GM19468 (cell line): Measurements from ENCODE around the gene CDH4.

ENCODE experiments used
- ATAC-seq: cut with Tn5 transposase; IDR thresholded peaks from one replicate; pipeline ENCODE4 v1.9.1; 2021; ENCODE audit warnings: mild to moderate bottlenecking, moderate library complexity, moderate number of reproducible peaks; ENCODE audit not compliant: unreplicated experiment; ENCODE audit errors: extremely low read depth

Gene CDH4

GRCh38 chr20:61772828-61773631 lies 521.0 kb downstream of the CDH4 start:
- no peak for ATAC-seq

- ATAC-seq: no peak
Observed at GRCh38 chr20:61773926-61774587, 522.0 kb downstream of the CDH4 start.

GRCh38 chr20:61775423-61775822 lies 523.4 kb downstream of the CDH4 start:
- no peak for ATAC-seq

- ATAC-seq: no peak
Observed at GRCh38 chr20:61776491-61777075, 524.5 kb downstream of the CDH4 start.

- no peak for ATAC-seq
Observed at GRCh38 chr20:61777773-61778494, 525.9 kb downstream of the CDH4 start.

GRCh38 chr20:61778495-61778863 lies 526.4 kb downstream of the CDH4 start:
- no peak for ATAC-seq

GRCh38 chr20:61779176-61779965 lies 527.3 kb downstream of the CDH4 start:
- no peak for ATAC-seq

GRCh38 chr20:61780066-61780465 lies 528.0 kb downstream of the CDH4 start:
- ATAC-seq: no peak

GRCh38 chr20:61784801-61785566 lies 532.9 kb downstream of the CDH4 start:
- no peak for ATAC-seq

GRCh38 chr20:61785567-61785816 lies 533.4 kb downstream of the CDH4 start:
- no peak for ATAC-seq

GRCh38 chr20:61786230-61786629 lies 534.2 kb downstream of the CDH4 start:
- ATAC-seq: no peak

- no peak for ATAC-seq
Observed at GRCh38 chr20:61788343-61788742, 536.3 kb downstream of the CDH4 start.

GRCh38 chr20:61789329-61789728 lies 537.3 kb downstream of the CDH4 start:
- ATAC-seq: no peak

GRCh38 chr20:61790116-61790827 lies 538.2 kb downstream of the CDH4 start:
- no peak for ATAC-seq

- no peak for ATAC-seq
Observed at GRCh38 chr20:61791995-61792394, 539.9 kb downstream of the CDH4 start.

GRCh38 chr20:61795669-61796630 lies 543.9 kb downstream of the CDH4 start:
- no peak for ATAC-seq

GRCh38 chr20:61796738-61797137 lies 544.7 kb downstream of the CDH4 start:
- ATAC-seq: no peak

GRCh38 chr20:61797200-61797599 lies 545.1 kb downstream of the CDH4 start:
- no peak for ATAC-seq
